ENCODE data around the gene UFM1.

The UFM1 gene

DNA sequence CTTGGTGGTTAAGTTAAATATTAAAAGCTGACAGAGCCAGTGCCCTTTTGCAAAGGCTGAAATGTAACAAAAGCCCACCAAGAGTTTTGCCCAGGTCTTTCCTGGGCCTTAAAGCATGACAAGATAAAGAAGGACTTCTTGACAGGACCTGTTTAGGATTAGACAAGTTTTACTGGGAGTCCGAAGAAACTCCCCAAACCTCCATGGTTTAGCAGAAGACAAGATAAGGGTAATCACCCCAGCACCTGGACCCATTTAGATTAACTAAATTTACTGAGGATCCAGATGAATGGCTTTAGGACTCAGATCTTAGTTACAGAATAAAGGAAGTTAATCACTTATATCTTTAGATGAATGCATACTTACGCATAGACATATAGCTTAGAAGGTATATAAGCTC, 14.8 kb upstream of the UFM1 start:
- Histone ChIP-seq H3F3A (ENCODE audit: low read depth) (no peaks in the 10 kb centered on the region), H3K9me2 (replicated peaks; ENCODE audit: low read depth, low read length) (no peaks in the 10 kb centered on the region), H2AFZ (ENCODE audit: low read length) (no peak overlapping the region), H3K4me3 (ENCODE audit: low read length, poor library complexity, severe bottlenecking) (no peak overlapping the region), H4K20me1 (ENCODE audit: insufficient read depth, low read length, poor library complexity, severe bottlenecking) (no peaks in the 10 kb centered on the region), H3K27me3 (ENCODE audit: insufficient read depth, low read length, poor library complexity, severe bottlenecking) (no peaks in the 10 kb centered on the region), H3K4me1 (ENCODE audit: insufficient read depth, low read length, poor library complexity, severe bottlenecking) (no peaks in the 10 kb centered on the region), H3K4me2 (ENCODE audit: low read depth, low read length, poor library complexity, severe bottlenecking) (no peak overlapping the region), H3K36me3 (ENCODE audit: insufficient read depth, low read length) (no peaks in the 10 kb centered on the region), H3K9me3 (ENCODE audit: insufficient read depth, low read depth, low read length) (no peaks in the 10 kb centered on the region), H3K79me2 (ENCODE audit: insufficient read depth, low read length) (no peaks in the 10 kb centered on the region), H3K9ac (ENCODE audit: low read depth, low read length, poor library complexity, severe bottlenecking) (no peak overlapping the region)
- TF ChIP-seq, protein P1, sequence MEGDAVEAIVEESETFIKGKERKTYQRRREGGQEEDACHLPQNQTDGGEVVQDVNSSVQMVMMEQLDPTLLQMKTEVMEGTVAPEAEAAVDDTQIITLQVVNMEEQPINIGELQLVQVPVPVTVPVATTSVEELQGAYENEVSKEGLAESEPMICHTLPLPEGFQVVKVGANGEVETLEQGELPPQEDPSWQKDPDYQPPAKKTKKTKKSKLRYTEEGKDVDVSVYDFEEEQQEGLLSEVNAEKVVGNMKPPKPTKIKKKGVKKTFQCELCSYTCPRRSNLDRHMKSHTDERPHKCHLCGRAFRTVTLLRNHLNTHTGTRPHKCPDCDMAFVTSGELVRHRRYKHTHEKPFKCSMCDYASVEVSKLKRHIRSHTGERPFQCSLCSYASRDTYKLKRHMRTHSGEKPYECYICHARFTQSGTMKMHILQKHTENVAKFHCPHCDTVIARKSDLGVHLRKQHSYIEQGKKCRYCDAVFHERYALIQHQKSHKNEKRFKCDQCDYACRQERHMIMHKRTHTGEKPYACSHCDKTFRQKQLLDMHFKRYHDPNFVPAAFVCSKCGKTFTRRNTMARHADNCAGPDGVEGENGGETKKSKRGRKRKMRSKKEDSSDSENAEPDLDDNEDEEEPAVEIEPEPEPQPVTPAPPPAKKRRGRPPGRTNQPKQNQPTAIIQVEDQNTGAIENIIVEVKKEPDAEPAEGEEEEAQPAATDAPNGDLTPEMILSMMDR (conservative IDR thresholded peaks at IDR 0.05; ENCODE audit: low read length), result no peak
- TF ChIP-seq EZH2phosphoT487 (IDR thresholded peaks at IDR 0.05; ENCODE audit: borderline replicate concordance), result no peak

DNA sequence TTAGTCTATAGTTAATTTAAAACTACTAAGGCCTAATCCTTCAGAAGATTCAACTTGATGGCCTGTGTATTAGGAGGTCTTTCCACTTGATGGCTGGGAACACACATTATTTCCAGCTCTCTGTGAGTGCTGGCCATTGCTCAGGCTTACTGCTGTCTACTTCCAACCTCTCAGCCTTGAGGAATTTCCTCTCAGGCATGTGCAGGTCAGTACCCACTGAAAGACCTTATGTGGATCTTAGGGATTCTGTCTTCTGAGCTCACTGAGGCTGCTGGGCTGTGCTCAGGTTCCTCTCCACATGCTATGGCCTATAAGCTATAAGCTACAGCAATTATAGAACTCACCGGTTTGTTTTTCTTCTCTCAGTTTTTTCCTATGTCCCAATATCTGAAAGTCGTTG, 11.6 kb upstream of the UFM1 start:
- Histone ChIP-seq H3K9me2 (replicated peaks; ENCODE audit: low read depth, low read length) (no peaks in the 10 kb centered on the region), H3K9me3 (ENCODE audit: insufficient read depth, low read depth, low read length) (no peaks in the 10 kb centered on the region), H3K36me3 (ENCODE audit: insufficient read depth, low read length) (no peaks in the 10 kb centered on the region), H3K4me1 (ENCODE audit: insufficient read depth, low read length, poor library complexity, severe bottlenecking) (no peaks in the 10 kb centered on the region), H3K79me2 (ENCODE audit: insufficient read depth, low read length) (no peaks in the 10 kb centered on the region), H3K4me2 (ENCODE audit: low read depth, low read length, poor library complexity, severe bottlenecking) (no peak overlapping the region), H3K27me3 (ENCODE audit: insufficient read depth, low read length, poor library complexity, severe bottlenecking) (no peaks in the 10 kb centered on the region), H2AFZ (ENCODE audit: low read length) (no peak overlapping the region), H4K20me1 (ENCODE audit: insufficient read depth, low read length, poor library complexity, severe bottlenecking) (no peaks in the 10 kb centered on the region), H3K4me3 (ENCODE audit: low read length, poor library complexity, severe bottlenecking) (no peak overlapping the region), H3F3A (ENCODE audit: low read depth) (no peaks in the 10 kb centered on the region), H3K9ac (ENCODE audit: low read depth, low read length, poor library complexity, severe bottlenecking) (no peak overlapping the region)
- no peak for TF ChIP-seq EZH2phosphoT487 (IDR thresholded peaks at IDR 0.05; ENCODE audit: borderline replicate concordance)
- TF ChIP-seq, protein P1 (conservative IDR thresholded peaks at IDR 0.05; ENCODE audit: low read length), result no peak

GRCh38 chr13:38340624-38341023, 9.0 kb upstream of the UFM1 start:
- TF ChIP-seq EZH2phosphoT487 (IDR thresholded peaks at IDR 0.05; ENCODE audit: borderline replicate concordance), result no peak
- TF ChIP-seq, protein P1 (conservative IDR thresholded peaks at IDR 0.05; ENCODE audit: low read length), result no peak
- Histone ChIP-seq H3K9me2 (replicated peaks; ENCODE audit: low read depth, low read length) (no peaks in the 10 kb centered on the region), H3K4me3 (ENCODE audit: low read length, poor library complexity, severe bottlenecking) (no peak overlapping the region), H3K79me2 (ENCODE audit: insufficient read depth, low read length) (no peaks in the 10 kb centered on the region), H4K20me1 (ENCODE audit: insufficient read depth, low read length, poor library complexity, severe bottlenecking) (no peaks in the 10 kb centered on the region), H3K9me3 (ENCODE audit: insufficient read depth, low read depth, low read length) (no peaks in the 10 kb centered on the region), H3K36me3 (ENCODE audit: insufficient read depth, low read length) (no peaks in the 10 kb centered on the region), H3F3A (ENCODE audit: low read depth) (no peaks in the 10 kb centered on the region), H3K9ac (ENCODE audit: low read depth, low read length, poor library complexity, severe bottlenecking) (no peak overlapping the region), H3K4me2 (ENCODE audit: low read depth, low read length, poor library complexity, severe bottlenecking) (no peak overlapping the region), H2AFZ (ENCODE audit: low read length) (no peak overlapping the region), H3K4me1 (ENCODE audit: insufficient read depth, low read length, poor library complexity, severe bottlenecking) (no peaks in the 10 kb centered on the region), H3K27me3 (ENCODE audit: insufficient read depth, low read length, poor library complexity, severe bottlenecking) (no peaks in the 10 kb centered on the region)

All from Loucy (cell line).